NK-92 (cell line): ENCODE measurements around the gene CAPN9.

ENCODE experiments used
- DNase-seq: peaks from one replicate; lab custom pipeline; 2025; ENCODE audit not compliant: unreplicated experiment; lab: John Stamatoyannopoulos, UW

Gene CAPN9

DNA sequence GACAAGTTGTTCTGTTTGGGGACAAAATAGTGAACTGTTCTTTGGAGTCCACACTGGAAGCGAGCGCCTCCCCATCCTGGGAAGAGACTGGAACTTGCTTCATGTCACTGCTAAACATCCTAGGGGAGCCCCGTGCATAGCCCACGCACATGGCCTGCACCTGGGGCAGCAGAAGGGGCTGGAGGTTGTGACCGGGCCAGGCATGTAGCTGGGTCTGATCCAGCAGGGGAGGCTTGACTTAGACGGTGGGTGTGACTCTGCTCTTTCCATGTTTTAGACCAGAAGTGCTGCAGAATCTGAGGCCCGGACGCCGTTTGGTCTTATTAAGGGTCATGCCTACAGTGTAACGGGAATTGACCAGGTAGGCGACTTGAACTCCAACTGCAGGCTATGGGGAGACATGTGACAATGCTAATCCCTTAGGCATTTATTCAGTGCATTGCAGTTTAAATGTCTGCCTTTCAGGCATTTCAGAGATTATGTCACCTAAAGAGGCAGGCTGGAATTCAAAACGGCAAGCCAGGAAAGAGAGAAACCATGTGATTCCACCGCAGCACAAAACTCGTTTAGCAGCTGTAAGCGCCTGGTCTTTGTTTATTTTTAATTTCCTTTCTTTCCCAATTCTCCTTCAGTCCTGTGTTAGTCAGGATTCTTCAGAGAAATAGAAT lies 21.8 kb downstream of the CAPN9 start:
- no peak for DNase-seq

DNA sequence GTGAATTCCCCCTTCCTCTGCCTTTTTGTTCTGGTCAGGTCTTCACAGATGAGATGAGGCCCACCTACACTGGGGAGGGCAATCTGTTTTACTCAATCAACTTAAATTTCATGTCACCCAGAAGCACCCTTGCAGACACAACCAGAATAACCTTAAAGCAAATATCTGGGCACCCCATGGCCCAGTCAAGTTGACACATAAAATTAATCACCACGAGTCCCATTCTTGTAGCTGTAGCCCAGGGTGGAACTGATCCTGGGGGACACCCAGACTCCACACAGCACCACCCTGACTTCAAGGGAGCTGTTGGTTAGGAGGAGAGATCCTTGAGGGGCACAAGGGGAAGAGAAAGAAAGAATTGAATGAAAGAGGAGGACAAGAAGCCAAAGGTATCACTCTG lies 23.1 kb downstream of the CAPN9 start:
- no peak for DNase-seq

DNA sequence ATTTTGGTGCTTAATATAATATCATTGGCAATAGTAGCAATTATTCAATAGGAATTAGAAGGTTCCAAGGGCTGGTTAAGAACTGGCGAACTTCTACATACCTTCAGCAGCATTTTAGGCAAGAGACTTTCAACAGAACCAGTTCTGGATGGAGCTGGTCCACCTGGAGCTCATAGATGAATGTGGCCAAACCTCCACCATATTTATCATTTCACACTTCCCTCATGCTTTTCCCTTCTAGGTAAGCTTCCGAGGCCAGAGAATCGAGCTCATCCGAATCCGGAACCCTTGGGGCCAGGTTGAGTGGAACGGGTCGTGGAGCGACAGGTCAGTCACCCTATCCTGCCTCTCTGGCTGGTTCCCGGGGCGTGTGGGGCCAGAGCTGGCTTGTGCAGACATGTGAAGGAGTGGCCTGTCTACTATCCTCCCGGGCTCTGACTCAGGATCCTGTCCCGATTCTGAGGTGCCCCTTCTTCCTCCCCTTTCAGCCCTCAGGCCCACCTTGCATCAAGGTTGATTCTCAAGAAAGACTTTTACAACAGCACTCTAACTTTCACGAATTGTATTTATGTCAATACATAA lies 24.7 kb downstream of the CAPN9 start:
- DNase-seq: no peak

DNA sequence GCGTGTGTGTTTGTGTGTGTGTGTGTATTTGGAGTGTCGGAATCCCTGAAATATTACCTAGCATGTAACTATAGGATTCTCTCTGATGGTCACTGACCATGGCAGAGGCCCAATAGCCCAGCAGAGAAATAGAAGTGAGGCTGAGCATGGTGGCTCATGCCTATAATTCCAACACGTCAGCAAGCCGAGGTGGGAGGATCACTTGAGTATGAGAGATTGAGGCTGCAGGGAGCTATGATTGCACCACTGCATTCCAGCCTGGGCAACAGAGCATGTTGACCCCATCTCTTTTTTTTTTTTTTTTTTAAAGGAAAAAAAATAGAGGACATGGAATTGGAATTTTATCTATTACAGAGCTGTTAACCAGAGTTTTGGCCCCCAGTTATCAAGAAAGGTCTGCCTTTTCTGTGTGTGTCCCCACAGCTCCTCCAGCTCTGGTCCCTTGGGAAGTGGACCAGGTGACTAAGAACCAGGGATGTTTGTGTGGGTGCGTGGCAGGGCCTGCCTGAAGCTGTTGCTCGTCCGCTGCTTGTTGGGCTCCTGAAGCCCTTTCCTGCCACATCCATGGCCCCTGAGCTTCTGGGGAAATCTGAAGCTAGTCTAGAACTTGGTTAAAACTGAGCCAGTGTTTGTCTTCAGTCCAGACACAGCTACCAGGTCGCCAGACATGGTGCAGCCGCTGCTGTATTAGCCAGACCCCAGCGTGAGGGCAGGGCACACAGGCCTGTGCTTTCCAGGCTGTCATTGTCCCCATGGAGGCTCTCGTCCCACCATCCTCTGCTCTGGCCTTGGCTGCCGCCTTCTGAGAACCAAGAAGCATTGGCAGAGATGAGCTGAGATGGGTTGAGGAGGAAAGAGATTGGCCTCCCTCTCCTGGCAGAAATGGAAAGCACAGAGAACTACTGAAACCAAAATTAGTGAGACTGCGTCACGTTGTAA lies 25.5 kb downstream of the CAPN9 start:
- no peak for DNase-seq

DNA sequence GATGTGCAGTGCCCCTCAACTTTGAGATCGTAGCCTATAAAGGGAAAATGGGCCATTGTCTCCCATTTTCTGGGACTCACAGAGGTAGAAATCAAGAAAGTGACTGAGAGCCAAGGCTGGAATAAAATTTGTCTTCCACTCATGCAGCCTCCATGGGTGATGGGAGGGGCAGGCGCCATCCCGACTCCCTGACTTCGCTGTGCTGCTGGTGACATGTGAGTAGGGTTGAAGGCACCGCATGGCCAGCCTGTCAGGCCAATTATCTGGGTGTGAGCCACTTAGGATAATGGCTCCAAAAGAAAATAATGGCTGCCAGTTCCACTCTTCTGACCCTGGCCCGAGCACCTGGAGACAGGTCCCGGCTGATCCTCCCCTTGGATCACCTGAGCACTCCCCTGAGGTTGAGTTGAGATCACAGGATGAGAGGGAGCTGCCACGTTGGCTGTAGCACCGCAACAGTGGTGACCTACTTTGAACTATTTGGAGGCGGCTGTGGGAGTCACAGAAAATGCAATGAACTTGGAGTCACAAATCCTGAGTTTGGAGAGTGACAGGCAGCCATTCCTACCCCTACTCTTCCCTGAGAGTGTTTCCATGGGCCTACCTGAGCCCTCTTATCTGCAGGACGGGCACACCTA lies 26.3 kb downstream of the CAPN9 start:
- no peak for DNase-seq

DNA sequence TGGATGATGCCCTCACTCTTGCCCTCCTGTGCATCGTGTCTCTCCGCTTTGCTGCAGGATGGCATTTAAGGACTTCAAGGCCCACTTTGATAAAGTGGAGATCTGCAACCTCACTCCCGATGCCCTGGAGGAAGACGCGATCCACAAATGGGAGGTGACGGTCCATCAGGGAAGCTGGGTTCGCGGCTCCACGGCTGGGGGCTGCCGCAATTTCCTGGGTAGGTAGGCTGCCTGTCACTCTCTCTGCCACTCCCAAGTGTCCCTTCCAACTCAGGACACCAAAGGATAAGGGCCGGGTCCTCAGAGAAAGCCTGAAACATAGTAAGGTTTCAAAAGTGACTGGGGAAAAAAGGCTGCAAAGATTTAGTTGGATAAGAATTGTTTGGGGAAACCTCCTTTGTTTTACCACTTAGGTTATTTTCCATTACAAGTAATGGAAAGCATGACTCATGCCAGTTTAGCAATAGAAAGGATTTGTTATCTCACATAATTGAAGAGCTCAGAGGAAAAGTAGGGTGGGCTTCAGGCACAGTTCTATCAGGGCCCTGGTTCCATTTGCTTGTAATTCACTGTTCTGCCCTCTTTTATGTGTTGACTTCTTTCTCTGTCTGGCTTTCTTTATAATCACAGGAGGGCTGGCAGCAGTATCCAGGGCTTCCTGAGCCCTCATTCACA lies 31.9 kb downstream of the CAPN9 start:
- DNase-seq: no peak

DNA sequence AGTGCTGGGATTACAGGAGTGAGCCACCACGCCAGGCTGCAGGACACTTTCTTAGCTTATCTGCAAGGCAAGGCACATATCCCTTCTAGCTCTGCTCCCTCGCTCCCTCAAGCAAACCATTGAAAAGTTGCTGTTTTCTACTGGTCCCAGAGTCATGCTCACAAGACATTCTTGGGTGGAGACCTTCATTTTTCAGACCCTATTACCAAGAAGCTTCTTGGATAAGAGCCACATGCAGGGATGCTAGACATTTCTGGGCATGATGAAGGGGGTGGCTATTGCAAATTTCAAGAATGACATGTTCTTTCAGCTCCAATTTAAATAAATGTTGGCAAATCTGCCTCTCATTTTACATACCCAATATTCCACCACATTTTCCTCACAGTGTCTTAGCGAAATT lies 33.9 kb downstream of the CAPN9 start:
- no peak for DNase-seq

DNA sequence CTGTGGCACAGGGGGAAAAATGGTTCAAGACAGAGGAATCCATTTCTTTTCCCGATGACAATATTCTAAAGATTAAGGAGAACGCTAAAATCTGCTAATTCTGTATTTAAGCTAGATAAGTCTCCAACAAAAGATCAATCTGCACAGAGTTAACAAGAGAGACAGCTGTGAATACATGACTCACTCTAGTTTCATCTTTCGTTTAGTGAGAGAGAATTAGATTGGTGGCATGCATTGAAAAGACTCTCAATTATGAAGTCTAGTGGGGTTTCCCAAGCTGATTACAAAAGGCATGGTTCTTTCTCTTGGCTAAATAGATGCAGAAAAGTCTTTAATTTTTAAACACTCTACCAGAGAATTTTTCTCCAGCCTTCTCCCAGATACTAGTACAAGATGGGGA lies 34.4 kb downstream of the CAPN9 start:
- DNase-seq: no peak

DNA sequence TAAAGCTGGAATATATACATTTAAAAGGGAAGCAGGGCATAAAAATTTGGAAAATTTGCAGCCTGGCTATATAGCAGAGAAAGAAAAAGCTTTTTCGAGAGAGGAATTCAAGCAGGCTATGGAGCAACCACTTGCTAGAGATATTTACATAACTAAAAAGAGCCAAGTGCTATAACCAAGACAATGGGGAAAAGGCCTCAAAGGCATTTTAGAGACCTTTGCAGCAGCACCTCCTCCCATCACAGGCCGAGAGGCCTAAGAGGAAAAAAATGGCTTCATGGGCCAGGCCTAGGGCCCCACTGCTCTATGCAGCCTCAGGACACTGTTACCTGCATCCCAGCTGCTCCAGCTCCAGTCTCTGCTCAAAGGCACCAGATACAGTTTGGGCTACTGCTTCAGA lies 37.0 kb downstream of the CAPN9 start:
- no peak for DNase-seq

DNA sequence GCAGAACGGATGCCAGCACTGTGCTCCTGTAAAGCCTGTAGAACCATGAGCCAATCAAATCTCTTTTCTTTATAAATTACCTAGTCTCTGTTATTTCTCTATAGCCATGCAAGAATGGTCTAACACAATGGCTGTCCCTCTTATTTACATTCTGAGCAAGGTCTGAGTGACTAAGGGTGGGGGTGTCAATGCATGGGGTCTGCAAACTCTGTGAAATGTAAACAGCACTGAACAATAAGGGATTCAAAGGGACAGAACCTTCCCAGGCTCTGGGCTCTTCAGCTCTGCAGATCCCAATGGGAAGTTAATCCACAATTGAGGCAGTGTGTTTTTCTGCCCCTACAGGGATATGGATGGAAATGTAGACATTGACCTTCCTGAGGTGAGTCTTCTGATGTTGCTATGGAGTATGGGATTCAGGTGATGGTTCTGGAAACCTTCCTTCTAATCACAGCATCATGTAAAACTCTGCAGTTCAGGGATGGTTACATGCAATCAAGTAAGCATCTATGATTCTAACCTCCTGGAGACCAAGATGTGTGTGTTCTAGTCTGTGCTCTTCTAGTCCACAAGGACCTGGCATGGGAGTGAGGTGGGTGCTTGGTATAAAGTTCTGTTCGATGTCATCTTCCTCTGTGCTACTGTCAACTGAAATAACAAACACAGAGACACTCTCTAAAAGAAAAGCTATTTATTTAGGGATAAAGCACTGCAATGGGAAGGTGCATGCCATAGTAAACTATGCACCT lies 38.6 kb downstream of the CAPN9 start:
- no peak for DNase-seq

DNA sequence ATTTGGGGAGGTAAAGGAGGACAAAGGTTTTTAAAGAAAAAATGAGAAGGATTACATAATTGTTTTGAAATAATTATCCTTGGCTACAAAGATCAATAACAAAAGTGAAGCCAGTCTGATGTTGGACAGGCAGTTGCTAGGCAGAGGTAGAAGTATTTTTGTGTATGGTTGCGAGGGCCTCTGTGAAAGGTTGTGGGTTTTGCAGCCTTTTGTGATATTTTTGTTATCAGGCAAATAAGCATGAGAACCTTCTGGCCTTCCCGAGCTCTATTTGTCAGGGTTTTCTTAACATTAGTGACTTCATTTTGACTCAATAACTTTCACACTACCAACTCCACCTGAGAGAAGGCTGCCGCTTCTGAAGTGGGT lies 39.2 kb downstream of the CAPN9 start:
- no peak for DNase-seq

DNA sequence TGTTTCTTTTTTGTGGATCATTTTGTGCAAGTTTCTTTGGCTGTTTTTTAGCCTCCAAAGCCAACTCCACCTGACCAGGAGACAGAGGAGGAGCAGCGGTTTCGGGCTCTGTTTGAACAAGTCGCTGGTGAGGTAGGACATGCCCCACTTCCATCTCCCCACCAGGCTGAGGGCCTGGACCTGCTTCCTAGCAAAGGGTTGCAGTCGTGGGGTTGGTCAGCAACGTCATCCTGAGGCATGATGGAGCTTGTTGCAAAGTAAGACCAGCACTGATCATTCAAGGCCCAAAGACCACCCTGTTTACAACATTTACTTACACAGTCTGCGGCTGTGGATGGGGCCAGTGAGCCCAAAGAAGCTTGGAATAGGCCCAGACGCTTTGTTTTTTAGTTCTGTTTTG lies 40.3 kb downstream of the CAPN9 start:
- DNase-seq: no peak

DNA sequence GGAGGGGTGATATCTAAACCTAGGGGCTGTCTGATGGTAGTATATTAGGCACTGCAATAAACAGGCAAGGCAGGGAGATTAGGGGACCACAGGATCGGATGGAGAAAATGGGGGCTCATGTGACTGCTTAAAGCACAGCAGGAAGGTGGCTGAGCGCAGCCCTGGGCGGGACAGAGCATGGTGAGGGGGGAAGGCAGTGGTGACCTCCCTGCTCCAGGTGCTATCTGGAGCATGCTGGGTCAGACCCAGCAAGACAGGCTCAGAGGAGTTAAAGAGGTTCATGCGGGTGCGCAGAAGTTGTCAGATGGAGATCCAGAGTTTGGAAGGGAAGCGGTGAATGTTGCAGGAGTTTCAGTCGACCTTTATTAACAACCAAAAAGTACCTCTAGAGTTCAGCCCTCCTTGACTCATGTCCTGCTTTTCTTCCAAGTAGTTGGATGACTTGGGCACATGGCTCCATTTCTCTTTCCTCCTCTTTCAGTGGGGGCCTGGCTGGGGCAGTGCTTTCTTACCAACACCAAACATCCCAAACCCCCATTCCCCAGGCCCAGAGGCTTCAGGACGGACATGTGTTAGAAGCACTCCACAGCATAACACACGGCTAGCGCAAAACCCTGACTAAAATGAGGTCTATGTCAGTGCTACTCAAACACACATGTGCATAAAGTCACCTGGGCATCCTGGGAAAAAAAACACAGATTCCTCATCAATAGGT lies 41.5 kb downstream of the CAPN9 start:
- DNase-seq: no peak

DNA sequence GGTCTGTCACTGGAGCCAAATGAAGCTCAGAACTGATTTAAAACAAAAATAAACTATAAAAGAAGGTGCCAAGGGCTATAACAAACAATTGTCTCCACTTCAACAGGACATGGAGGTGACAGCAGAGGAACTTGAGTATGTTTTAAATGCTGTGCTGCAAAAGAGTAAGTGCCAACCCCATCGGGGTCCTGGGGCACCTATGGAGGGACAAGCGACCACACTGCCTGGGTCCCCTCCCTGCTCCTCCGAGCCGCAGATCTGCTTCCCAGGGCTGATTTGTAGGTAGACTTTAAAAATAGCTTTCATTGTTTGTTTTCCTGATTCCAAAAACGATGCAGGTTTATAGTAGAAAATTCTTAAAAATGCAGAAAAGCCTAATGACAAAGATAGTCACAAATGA lies 42.8 kb downstream of the CAPN9 start:
- DNase-seq: no peak

DNA sequence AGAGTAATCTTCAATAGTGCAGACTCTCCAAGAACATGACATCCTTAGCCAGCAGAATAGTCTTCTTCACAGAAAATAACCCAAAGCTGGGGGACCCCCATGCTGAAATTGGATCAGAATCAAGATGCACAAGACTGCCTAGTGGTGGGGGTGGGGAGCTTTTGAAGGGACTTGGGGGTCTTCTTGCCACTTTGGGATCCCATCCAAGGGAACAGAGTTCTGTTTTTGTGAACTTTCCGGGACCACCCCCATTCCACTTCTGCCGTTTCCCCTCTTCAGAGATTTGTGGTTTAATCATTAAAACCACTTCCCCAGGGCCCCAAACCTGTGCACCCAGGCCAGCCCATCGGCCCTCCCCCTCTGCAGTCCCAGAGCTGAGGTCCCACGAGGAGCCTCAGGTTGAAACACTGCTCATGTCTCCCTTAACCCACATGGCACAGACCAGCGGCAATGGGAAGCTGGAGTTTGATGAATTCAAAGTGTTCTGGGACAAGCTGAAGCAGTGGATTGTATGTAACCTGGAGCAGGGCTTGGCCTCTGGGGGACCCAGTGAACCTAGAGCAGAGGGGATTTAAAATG lies 44.9 kb downstream of the CAPN9 start:
- DNase-seq: no peak

DNA sequence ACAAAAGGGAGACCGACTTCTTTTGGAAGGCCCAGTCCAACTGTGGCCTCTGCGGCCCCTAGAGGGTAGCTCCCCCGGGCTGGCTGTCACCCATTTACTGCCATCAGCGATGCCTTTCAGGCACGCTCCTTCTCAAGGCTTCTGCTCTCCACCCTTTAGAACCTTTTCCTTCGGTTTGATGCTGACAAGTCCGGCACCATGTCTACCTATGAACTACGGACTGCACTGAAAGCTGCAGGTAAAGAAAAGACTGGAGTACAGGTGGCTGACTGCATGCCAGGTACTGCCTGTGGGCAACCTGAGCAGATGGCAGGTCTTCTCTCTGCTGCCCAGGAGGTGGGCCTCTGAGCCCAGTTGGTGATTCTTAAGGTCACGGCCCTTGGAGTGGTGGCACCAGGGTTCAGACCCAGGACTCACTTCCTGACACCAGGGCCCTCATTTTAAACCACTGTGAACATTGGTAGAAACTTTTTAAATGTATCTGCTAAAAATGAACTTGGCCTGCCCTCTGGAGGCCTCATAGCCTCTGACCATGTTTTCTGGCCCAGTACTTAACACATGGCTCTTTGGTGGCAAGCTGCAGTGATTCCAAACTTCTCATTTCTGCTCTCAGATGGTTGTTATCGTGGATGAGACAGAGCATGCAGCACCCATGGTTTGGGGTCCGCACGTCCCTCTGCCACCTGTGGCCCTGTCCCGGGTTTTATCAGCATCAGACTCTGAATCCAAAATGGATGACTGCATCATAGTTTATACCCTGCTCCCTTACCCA lies 45.7 kb downstream of the CAPN9 start:
- DNase-seq: no peak

DNA sequence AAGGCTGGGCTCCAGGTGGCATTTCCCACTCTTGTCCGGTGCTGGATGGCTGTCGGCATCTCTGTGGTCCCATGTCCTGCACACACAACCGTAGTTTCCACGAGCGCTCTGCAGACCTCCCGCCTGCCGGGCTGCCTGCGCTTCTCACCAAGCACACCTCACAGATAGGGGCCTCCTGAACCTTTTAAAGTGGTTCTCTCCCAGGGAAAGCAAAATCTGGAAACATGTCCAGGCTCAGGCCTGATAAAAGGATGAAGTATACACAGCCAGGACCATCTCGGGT lies 46.2 kb downstream of the CAPN9 start:
- DNase-seq: no peak

DNA sequence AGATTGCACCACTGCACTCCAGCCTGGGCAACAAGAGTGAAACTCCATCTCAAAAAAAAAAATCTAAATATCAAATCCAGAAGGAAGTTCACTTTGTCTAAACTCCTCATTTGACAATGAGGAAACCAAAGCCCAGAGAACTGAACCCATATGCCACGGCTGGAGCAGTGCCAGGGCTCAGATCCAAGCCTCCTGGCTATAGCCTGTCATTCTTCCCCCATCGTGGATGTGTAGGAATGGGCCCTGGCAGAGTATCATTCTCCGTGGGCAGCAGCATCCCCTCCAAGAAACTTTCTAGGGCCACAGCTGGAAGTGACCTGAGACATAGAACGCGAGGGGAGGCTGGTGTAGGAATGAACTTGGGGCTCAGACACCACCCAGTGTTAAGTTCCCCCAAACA lies 47.2 kb downstream of the CAPN9 start:
- no peak for DNase-seq
